Right renal pelvis (tissue), 4 donors: ENCODE measurements around the gene RPTOR. TPM values are rescaled to one million over a fixed set of nuclear protein-coding genes. Genes with fewer than 3 reads are reported as not detected.

ENCODE experiments used
- DNase-seq, 4 donors: peaks; one replicate each; pipeline ENCODE4 v3.0.0-alpha.2; 2013; ENCODE audit warnings: low read depth in 4 of 4, low spot score in 3 of 4, missing footprints in 1 of 4
- polyA plus RNA-seq, 4 donors: library from polyadenylated mRNA; unstranded; fragments of 120-200 nt; gene quantifications; one replicate each; pipeline ENCODE4 v1.2.1, GENCODE V29; 2013; ENCODE audit not compliant: insufficient read length in 4 of 4

RPTOR gene
- polyA plus RNA-seq, 4 donors = 17.1 to 21.9 (median 19.5) TPM

GRCh38 chr17:80705988-80706387, 161.3 kb downstream of the RPTOR start:
- DNase-seq = no peak

GRCh38 chr17:80706463-80706867, 161.8 kb downstream of the RPTOR start:
- no peak for DNase-seq

GRCh38 chr17:80708480-80708879, 163.8 kb downstream of the RPTOR start:
- DNase-seq = no peak

GRCh38 chr17:80709090-80709695, 164.6 kb downstream of the RPTOR start:
- no peak for DNase-seq

GRCh38 chr17:80710714-80711302, 166.2 kb downstream of the RPTOR start:
- DNase-seq = no peak

- DNase-seq = no peak
Measured at GRCh38 chr17:80712089-80712488, 167.5 kb downstream of the RPTOR start.

GRCh38 chr17:80712606-80713005, 168.0 kb downstream of the RPTOR start:
- no peak for DNase-seq

GRCh38 chr17:80716986-80717719, 172.5 kb downstream of the RPTOR start:
- no peak for DNase-seq

GRCh38 chr17:80717720-80718083, 173.1 kb downstream of the RPTOR start:
- DNase-seq = no peak

GRCh38 chr17:80718428-80718827, 173.8 kb downstream of the RPTOR start:
- no peak for DNase-seq

GRCh38 chr17:80719449-80719848, 174.8 kb downstream of the RPTOR start:
- no peak for DNase-seq

- no peak for DNase-seq
Measured at GRCh38 chr17:80720610-80721577, 176.3 kb downstream of the RPTOR start.

GRCh38 chr17:80722661-80723060, 178.0 kb downstream of the RPTOR start:
- no peak for DNase-seq

GRCh38 chr17:80724775-80725266, 180.2 kb downstream of the RPTOR start:
- DNase-seq = no peak

GRCh38 chr17:80725517-80725916, 180.9 kb downstream of the RPTOR start:
- DNase-seq = no peak

- no peak for DNase-seq
Measured at GRCh38 chr17:80726558-80727408, 182.1 kb downstream of the RPTOR start.

- no peak for DNase-seq
Measured at GRCh38 chr17:80727409-80727755, 182.7 kb downstream of the RPTOR start.

- DNase-seq = no peak
Measured at GRCh38 chr17:80729016-80729415, 184.4 kb downstream of the RPTOR start.

GRCh38 chr17:80729761-80730160, 185.1 kb downstream of the RPTOR start:
- no peak for DNase-seq

- no peak for DNase-seq
Measured at GRCh38 chr17:80730739-80731138, 186.1 kb downstream of the RPTOR start.
